Body of pancreas (tissue), 4 donors: ENCODE results near the gene CDK14. TPM values are rescaled to one million over a fixed set of nuclear protein-coding genes. Genes with fewer than 3 reads are reported as not detected.

Experiments
- ATAC-seq: fragments of 150-250 bp; one replicate; pipeline ENCODE4 v1.9.1; 2016
- DNase-seq, 4 donors: peaks; one replicate each; pipeline ENCODE4 v3.0.0-alpha.2; 2019
- H3K27ac ChIP-seq, 4 donors: fragments of 200-600 bp; sonication (generic); 1 replicate in 3 of 4; 2 replicates in 1 of 4; pipeline versions ENCODE4 v1.5.1 to v1.6.1; 2016 to 2019; ENCODE audit warnings: mild to moderate bottlenecking in 1 of 4, mixed read lengths in 1 of 4, moderate library complexity in 1 of 4
- H3K27me3 ChIP-seq, 2 donors: fragments of 200-600 bp; sonication (generic); one replicate each; pipeline ENCODE4 v1.6.0; 2016; ENCODE audit warnings: mild to moderate bottlenecking in 1 of 2
- H3K36me3 ChIP-seq, 2 donors: fragments of 200-600 bp; sonication (generic); replicated peaks in 1 of 2; 2 replicates each; pipeline ENCODE4 v1.5.1; 2016; ENCODE audit warnings: low read depth in 2 of 2; ENCODE audit not compliant: insufficient read depth in 1 of 2
- H3K4me1 ChIP-seq: fragments of 200-600 bp; sonication (generic); one replicate; pipeline ENCODE4 v1.6.0; 2016
- H3K4me3 ChIP-seq, 2 donors: fragments of 200-600 bp; sonication (generic); 1 replicate in 1 of 2; 2 replicates in 1 of 2; pipeline ENCODE4 v1.5.1; 2016 to 2019
- H3K9me3 ChIP-seq, 3 donors: fragments of 200-600 bp; sonication (generic); 1 replicate in 2 of 3; 2 replicates in 1 of 3; pipeline ENCODE4 v1.5.1; 2016
- CTCF ChIP-seq, 7 experiments: fragments of 450-650 bp in 4 of 7; fragments of 200-600 bp in 3 of 7; sonication (generic) in 3 of 7; IDR thresholded peaks; one replicate each; pipeline ENCODE4 v1.5.1; 2016 to 2019; ENCODE audit warnings: antibody characterized with exemption in 7 of 7
- POLR2A ChIP-seq, 3 donors: fragments of 450-650 bp; IDR thresholded peaks; one replicate each; pipeline ENCODE4 v1.6.1; 2016; ENCODE audit warnings: antibody characterized with exemption in 3 of 3, mild to moderate bottlenecking in 2 of 3
- WGBS, 2 donors: methylation state at CpG; one replicate each; pipeline ENCODE4 v1.1.5; 2017; 5-methylcytosine and 5-hydroxymethylcytosine counted together
- intact Hi-C: fragments of 100-400 bp; cut with DNase I; formaldehyde crosslinking; loops from one replicate; pipeline ENCODE4 v1.15.1; 2023
- total RNA-seq, 2 donors: library from RNA; depleted of rRNA; stranded (reverse); fragments of >200 nt; gene quantifications; one replicate each; pipeline ENCODE4 v1.1.0, GENCODE V29; 2016

CDK14 gene
- total RNA-seq, 2 donors from 2014 or later = 21.8 to 35.6 TPM

GRCh38 chr7:90594751-90595317 is 1.3 kb upstream of the CDK14 start:
- H3K27me3 ChIP-seq = no peaks in the 10 kb centered on the region
- 46 to 51% methylated on average over 11 of the region's 11 CpGs for WGBS, 2 donors
- TF ChIP-seq CTCF (IDR thresholded peaks at IDR 0.05) (no peak), POLR2A (IDR thresholded peaks at IDR 0.05) (no peak)
- H3K4me3 ChIP-seq = peak overlapping the region in 1 of 2 donors; percentile 1
- H3K4me1 ChIP-seq = peaks cover 23% of the 10 kb centered on the region
- DNase-seq = peak in 3 of 4 donors; percentile 28 to 43 (median 36)
- peak overlapping the region in 2 of 4 donors; percentile 77 to 84 for H3K27ac ChIP-seq
- no peaks in the 10 kb centered on the region for H3K36me3 ChIP-seq
- H3K9me3 ChIP-seq = no peaks in the 10 kb centered on the region
- no peak for ATAC-seq
- intact Hi-C loops = no loop called here

GRCh38 chr7:90595342-90595800 is 750 bp upstream of the CDK14 start:
- WGBS, 2 donors = 10 to 22% methylated on average over 9 of the region's 10 CpGs
- intact Hi-C loops = no loop called here
- Histone ChIP-seq H3K36me3 (no peaks in the 10 kb centered on the region), H3K4me1 (peaks cover 23% of the 10 kb centered on the region), H3K4me3 (peak overlapping the region; percentile 1 to 55), H3K9me3 (no peaks in the 10 kb centered on the region), H3K27me3 (no peaks in the 10 kb centered on the region), H3K27ac (peak overlapping the region; percentile 71 to 84 (median 78))
- ATAC-seq (peak; percentile 28), DNase-seq (no peak)
- no peak for TF ChIP-seq CTCF (IDR thresholded peaks at IDR 0.05)
- no peak for TF ChIP-seq POLR2A (IDR thresholded peaks at IDR 0.05)

DNA sequence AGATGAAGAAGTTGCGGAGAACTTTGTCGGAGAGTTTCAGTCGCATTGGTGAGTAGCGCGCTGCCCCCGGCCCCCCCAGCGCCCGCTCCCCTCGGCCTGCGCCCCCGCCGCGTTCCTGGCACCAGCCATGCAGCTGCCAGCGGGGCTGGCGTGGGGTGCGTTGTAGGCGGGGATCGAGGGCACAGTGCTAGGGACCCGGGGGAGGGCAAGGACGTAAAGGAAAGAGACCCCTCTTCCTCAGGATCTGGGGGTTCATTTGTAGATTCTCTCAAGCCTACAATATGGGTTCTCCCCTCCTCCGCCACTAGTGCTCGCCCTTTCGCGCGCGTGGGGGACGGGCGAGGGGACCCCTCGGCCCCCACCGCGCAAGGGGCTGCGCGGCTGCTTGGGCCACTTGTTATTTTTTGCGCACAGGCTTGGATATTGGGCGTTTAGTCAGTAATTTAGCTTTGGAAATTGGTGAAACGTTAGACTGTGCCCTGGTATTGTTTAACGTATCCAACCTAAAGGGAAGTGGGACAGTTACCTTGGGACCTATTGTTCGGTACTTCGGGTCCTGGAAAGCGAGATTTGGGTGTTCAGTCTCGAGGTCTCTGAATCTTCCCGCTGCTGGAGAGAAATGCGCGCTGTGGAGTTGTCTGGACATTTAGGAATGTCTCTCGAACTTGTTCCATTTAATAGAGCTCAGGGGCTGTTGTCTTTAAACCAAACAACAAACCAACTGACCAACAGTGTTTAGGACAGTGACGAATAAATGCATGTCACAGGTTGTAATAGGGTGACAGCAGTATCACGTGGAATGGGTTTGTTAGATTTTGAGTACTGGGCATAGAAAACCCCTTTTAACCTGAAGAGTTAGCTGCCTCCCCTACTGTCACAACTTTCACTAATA is 796 bp downstream of the CDK14 start:
- H3K4me3 ChIP-seq = peak overlapping the region; percentile 59 to 69
- H3K27me3 ChIP-seq = no peaks in the 10 kb centered on the region
- TF ChIP-seq CTCF (IDR thresholded peaks at IDR 0.05) (peak in 1 of 7 experiments; percentile 6), POLR2A (IDR thresholded peaks at IDR 0.05) (no peak)
- 0% methylated on average over 29 to 46 of the region's 47 CpGs for WGBS, 2 donors
- ATAC-seq (peak; percentile 25), DNase-seq (peak in 1 of 4 donors; percentile 28)
- intact Hi-C loops = no loop called here
- H3K27ac ChIP-seq = peak overlapping the region; percentile 71 to 84 (median 78)
- H3K9me3 ChIP-seq = no peaks in the 10 kb centered on the region
- no peaks in the 10 kb centered on the region for H3K36me3 ChIP-seq
- peaks cover 23% of the 10 kb centered on the region for H3K4me1 ChIP-seq

- no peak for ATAC-seq
- no peaks in the 10 kb centered on the region for H3K27me3 ChIP-seq
- H3K4me1 ChIP-seq = peaks cover 23% of the 10 kb centered on the region
- H3K27ac ChIP-seq = peak overlapping the region in 2 of 4 donors; percentile 77 to 78
- H3K36me3 ChIP-seq = no peaks in the 10 kb centered on the region
- no peak for DNase-seq
- H3K4me3 ChIP-seq = no peak overlapping the region
- WGBS, 2 donors = 13 to 15% methylated on average over 10 of the region's 10 CpGs
- TF ChIP-seq POLR2A (IDR thresholded peaks at IDR 0.05) (no peak), CTCF (IDR thresholded peaks at IDR 0.05) (no peak)
- no peaks in the 10 kb centered on the region for H3K9me3 ChIP-seq
- intact Hi-C loops = no loop called here
Observed at GRCh38 chr7:90597563-90598253, 1.6 kb downstream of the CDK14 start.
